HEK293 (cell line): ENCODE measurements around the gene TRIM8.
A peak's percentile ranks its signal among the peaks of the same experiment; 100 is the strongest.

ENCODE experiments used
- CTCF ChIA-PET: fragments of 350-600 bp; formaldehyde crosslinking; extraction: SDS; loops from one replicate; lab custom pipeline; 2021; ENCODE audit warnings: antibody characterized with exemption; lab: Yijun Ruan, JAX
- POLR2A ChIA-PET: fragments of 300-600 bp; formaldehyde crosslinking; extraction: SDS; loops from one replicate; lab custom pipeline; 2020; ENCODE audit warnings: antibody characterized with exemption, inconsistent platforms; lab: Yijun Ruan, JAX
- H3K27ac ChIP-seq: fragments of 200-500 bp; sonication (Bioruptor generic); 2 replicates; pipeline ENCODE4 v1.5.1; 2014; ENCODE audit warnings: low read depth, low read length, control low read depth, inconsistent platforms; ENCODE audit errors: extremely low read depth
- H3K36me3 ChIP-seq, 2 experiments: fragments of 200-500 bp in 1 of 2; sonication (Bioruptor generic) in 1 of 2; 1 replicate in 1 of 2; 2 replicates in 1 of 2; pipeline ENCODE4 v1.5.1; 2014 to 2017; ENCODE audit warnings: inconsistent platforms in 2 of 2, low read length in 2 of 2; ENCODE audit not compliant: control insufficient read depth in 2 of 2, insufficient read depth in 1 of 2
- H3K4me1 ChIP-seq: fragments of 200-500 bp; sonication (Bioruptor generic); 2 replicates; pipeline ENCODE4 v1.5.1; 2014; ENCODE audit warnings: mild to moderate bottlenecking, low read length, inconsistent platforms; ENCODE audit not compliant: control insufficient read depth, insufficient read depth
- H3K4me3 ChIP-seq: 2 replicates; pipeline ENCODE4 v1.5.1; 2011; ENCODE audit warnings: low read depth, mild to moderate bottlenecking, control low read depth, low read length, moderate library complexity
- H3K9me3 ChIP-seq: fragments of 200-500 bp; sonication (Bioruptor generic); 2 replicates; pipeline ENCODE4 v1.5.1; 2014; ENCODE audit warnings: low read depth, low read length, inconsistent platforms; ENCODE audit not compliant: control insufficient read depth, insufficient read depth
- SCRT2 ChIP-seq: fragments of 450-650 bp; formaldehyde crosslinking; IDR thresholded peaks from 2 replicates; pipeline ENCODE4 v1.5.1; 2016; ENCODE audit warnings: missing biosample characterization, missing genetic modification characterization
- YY2 ChIP-seq: fragments of 450-650 bp; formaldehyde crosslinking; IDR thresholded peaks from 2 replicates; pipeline ENCODE4 v1.5.1; 2016; ENCODE audit warnings: missing biosample characterization, missing genetic modification characterization
- ZIC2 ChIP-seq: fragments of 450-650 bp; formaldehyde crosslinking; IDR thresholded peaks from 2 replicates; pipeline ENCODE4 v1.5.1; 2016; ENCODE audit warnings: missing biosample characterization, missing genetic modification characterization
- TF ChIP-seq, protein P1 (sequence below): fragments of 450-650 bp; formaldehyde crosslinking; IDR thresholded peaks from 2 replicates; pipeline ENCODE4 v1.5.1; 2016; ENCODE audit warnings: missing biosample characterization, missing genetic modification characterization, low read depth
- TF ChIP-seq, protein P2 (sequence below): fragments of 450-650 bp; formaldehyde crosslinking; conservative IDR thresholded peaks from 2 replicates; pipeline ENCODE4 v1.5.1; 2016; ENCODE audit warnings: low read depth, missing biosample characterization, missing genetic modification characterization
- TF ChIP-seq, protein P3 (sequence below): fragments of 450-650 bp; formaldehyde crosslinking; IDR thresholded peaks from 2 replicates; pipeline ENCODE4 v1.5.1; 2016; ENCODE audit warnings: missing biosample characterization, missing genetic modification characterization

Gene TRIM8

DNA sequence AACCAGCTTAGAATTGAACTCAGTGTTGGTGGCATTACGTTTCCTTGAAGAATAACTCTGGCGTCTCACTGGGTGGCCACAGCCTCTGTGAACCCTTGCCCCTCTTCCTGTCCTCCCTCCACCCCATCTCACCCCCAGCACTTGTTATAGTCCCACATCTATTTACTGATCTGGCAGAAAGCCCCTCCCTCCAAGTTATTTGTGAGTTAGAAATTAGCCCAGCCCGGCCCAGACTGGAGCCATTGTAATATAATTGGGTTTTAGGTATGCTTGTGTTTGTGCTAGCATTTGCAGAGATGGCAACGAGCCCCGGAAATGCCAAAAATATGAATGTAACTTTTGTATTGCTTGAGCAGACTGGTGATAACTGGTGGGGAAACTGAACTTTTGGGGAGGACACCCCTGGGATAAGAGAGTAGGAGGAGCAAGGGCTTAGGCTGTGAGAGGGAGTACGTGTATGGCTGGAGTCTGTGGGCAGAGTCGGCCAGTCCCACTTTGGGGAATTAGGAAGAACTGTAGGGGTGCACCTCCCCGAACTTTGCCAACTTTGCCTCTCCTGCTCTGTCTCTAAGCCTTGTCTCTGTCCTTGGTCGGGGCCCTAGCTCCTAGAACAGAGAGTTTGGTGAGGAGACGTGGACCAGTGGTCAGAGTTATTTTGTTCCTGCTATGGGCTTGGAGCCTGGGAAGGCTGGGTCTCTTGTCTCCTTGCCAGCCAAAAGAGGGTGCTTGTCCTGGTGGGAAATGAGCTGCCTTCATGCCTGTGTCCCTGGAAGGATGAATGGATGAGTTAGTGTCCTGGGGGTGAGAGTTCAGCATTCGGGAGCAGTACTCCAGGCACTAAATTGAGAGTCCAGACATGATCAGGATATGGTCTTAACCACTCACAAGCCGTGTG, 19.3 kb upstream of the TRIM8 start (continued):
- TF ChIP-seq, protein P1, sequence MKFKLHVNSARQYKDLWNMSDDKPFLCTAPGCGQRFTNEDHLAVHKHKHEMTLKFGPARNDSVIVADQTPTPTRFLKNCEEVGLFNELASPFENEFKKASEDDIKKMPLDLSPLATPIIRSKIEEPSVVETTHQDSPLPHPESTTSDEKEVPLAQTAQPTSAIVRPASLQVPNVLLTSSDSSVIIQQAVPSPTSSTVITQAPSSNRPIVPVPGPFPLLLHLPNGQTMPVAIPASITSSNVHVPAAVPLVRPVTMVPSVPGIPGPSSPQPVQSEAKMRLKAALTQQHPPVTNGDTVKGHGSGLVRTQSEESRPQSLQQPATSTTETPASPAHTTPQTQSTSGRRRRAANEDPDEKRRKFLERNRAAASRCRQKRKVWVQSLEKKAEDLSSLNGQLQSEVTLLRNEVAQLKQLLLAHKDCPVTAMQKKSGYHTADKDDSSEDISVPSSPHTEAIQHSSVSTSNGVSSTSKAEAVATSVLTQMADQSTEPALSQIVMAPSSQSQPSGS = no peak

DNA sequence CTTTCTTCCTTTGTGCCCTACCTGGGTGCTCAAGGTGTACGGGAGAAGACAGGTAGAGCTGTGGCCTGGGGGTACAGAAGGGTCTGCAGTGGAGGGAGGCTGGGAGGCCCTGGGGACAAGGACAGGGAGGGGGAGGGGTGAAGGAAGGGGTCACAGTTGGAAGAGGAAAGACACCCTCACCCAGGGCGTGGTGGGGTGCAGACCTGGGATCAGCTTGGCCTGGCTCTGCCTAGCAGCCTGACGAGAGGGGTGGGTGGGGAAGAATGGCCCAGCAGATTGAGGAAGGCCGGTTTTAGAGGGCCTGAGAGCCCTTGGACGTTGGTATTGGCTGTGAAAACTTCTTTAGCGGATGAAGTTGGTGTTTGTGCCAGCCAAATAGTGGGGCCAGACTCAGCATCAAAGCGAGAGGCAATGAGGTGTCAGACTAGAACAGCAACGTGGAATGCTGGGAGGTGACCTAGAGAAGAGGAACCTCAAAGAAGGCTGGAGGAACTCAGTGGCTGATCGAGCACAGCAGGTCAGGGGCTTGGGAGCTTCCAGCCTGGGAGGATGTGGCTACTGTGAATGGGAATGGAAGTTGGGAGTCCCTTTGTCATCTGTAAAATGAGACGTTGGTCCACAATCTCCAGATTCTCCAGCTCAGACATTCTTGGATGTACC, 18.1 kb upstream of the TRIM8 start:
- CTCF ChIA-PET = interaction anchor here (0.6 to 2.2 kb wide), 6 partner anchors 11 to 1048 kb away, joined by 3 to 11 read pairs (median 3); no protein-coding TSS in a partner anchor
- peaks cover 7% of the 10 kb centered on the region for H3K4me1 ChIP-seq
- POLR2A ChIA-PET = interaction anchor here (4.1 kb wide), 1 partner anchor 19 kb away, joined by 18 read pairs; the partner anchor contains the start of gene TRIM8

DNA sequence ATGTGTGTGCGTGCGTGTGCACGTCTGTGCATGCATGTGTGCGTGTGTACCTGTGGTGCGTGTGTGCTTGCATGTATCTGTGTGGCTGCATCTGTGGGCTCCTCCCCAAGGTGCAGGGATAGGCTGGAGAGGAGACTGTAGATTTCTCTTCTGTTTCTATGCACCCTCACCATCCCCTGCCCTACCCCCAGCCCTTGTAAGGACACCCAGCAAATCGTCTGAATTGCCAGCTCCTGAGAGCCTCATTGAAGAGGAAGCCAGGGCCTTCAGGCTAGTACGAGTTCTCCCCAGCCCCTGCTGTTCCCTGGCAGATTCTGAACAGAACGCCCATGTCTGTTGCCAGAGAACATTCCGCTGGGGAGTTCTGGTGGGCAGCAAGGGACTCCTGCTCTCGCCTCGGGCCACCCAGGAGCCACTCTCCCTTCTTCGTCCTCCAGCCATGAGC, 17.0 kb upstream of the TRIM8 start:
- no peaks in the 10 kb centered on the region for H3K9me3 ChIP-seq
- H3K27ac ChIP-seq = no peak overlapping the region
- H3K4me1 ChIP-seq = peaks cover 7% of the 10 kb centered on the region
- peaks cover 0 to 17% of the 10 kb centered on the region in 2 experiments; a peak in 1 of 3 replicates for H3K36me3 ChIP-seq
- ChIA-PET CTCF (interaction anchor here (0.6 to 2.2 kb wide), 6 partner anchors 12 to 72 kb away, joined by 3 to 11 read pairs (median 4); no protein-coding TSS in a partner anchor), POLR2A (interaction anchor here (0.6 to 4.1 kb wide), 3 partner anchors 15 to 92 kb away, joined by 3 to 18 read pairs (median 18); partner anchors contain the start of gene TRIM8)
- no peak overlapping the region for H3K4me3 ChIP-seq
- no peak for TF ChIP-seq ZIC2 (tag by site-specific recombination)
- TF ChIP-seq SCRT2 (tag by site-specific recombination) = peak; percentile 59

More for the DNA sequence above, 18.1 kb upstream of the TRIM8 start:
- TF ChIP-seq YY2 (tag by site-specific recombination) = no peak
- TF ChIP-seq, protein P2, sequence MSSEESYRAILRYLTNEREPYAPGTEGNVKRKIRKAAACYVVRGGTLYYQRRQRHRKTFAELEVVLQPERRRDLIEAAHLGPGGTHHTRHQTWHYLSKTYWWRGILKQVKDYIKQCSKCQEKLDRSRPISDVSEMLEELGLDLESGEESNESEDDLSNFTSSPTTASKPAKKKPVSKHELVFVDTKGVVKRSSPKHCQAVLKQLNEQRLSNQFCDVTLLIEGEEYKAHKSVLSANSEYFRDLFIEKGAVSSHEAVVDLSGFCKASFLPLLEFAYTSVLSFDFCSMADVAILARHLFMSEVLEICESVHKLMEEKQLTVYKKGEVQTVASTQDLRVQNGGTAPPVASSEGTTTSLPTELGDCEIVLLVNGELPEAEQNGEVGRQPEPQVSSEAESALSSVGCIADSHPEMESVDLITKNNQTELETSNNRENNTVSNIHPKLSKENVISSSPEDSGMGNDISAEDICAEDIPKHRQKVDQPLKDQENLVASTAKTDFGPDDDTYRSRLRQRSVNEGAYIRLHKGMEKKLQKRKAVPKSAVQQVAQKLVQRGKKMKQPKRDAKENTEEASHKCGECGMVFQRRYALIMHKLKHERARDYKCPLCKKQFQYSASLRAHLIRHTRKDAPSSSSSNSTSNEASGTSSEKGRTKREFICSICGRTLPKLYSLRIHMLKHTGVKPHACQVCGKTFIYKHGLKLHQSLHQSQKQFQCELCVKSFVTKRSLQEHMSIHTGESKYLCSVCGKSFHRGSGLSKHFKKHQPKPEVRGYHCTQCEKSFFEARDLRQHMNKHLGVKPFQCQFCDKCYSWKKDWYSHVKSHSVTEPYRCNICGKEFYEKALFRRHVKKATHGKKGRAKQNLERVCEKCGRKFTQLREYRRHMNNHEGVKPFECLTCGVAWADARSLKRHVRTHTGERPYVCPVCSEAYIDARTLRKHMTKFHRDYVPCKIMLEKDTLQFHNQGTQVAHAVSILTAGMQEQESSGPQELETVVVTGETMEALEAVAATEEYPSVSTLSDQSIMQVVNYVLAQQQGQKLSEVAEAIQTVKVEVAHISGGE = no peak
- TF ChIP-seq, protein P3, sequence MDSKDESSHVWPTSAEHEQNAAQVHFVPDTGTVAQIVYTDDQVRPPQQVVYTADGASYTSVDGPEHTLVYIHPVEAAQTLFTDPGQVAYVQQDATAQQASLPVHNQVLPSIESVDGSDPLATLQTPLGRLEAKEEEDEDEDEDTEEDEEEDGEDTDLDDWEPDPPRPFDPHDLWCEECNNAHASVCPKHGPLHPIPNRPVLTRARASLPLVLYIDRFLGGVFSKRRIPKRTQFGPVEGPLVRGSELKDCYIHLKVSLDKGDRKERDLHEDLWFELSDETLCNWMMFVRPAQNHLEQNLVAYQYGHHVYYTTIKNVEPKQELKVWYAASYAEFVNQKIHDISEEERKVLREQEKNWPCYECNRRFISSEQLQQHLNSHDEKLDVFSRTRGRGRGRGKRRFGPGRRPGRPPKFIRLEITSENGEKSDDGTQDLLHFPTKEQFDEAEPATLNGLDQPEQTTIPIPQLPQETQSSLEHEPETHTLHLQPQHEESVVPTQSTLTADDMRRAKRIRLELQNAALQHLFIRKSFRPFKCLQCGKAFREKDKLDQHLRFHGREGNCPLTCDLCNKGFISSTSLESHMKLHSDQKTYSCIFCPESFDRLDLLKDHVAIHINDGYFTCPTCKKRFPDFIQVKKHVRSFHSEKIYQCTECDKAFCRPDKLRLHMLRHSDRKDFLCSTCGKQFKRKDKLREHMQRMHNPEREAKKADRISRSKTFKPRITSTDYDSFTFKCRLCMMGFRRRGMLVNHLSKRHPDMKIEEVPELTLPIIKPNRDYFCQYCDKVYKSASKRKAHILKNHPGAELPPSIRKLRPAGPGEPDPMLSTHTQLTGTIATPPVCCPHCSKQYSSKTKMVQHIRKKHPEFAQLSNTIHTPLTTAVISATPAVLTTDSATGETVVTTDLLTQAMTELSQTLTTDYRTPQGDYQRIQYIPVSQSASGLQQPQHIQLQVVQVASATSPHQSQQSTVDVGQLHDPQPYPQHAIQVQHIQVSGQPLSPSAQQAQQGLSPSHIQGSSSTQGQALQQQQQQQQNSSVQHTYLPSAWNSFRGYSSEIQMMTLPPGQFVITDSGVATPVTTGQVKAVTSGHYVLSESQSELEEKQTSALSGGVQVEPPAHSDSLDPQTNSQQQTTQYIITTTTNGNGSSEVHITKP = no peak
- Histone ChIP-seq H3K9me3 (no peaks in the 10 kb centered on the region), H3K4me3 (no peak overlapping the region), H3K27ac (no peak overlapping the region), H3K36me3 (peaks cover 0 to 17% of the 10 kb centered on the region in 2 experiments; a peak in 1 of 3 replicates)
